Liver (tissue), 3 donors: ENCODE data around the gene SLCO2A1.

Experiments
- GABPA ChIP-seq, 2 donors: IDR thresholded peaks in 1 of 2; conservative IDR thresholded peaks in 1 of 2; 2 replicates each; pipeline ENCODE4 v1.6.1; 2016; ENCODE audit warnings: antibody characterized with exemption in 2 of 2, mild to moderate bottlenecking in 1 of 2, moderate library complexity in 1 of 2
- JUND ChIP-seq, 2 donors: IDR thresholded peaks; 2 replicates each; pipeline ENCODE4 v1.6.1; 2016; ENCODE audit warnings: antibody characterized with exemption in 2 of 2
- NR2F2 ChIP-seq: IDR thresholded peaks from 2 replicates; pipeline ENCODE4 v1.6.1; 2016; ENCODE audit warnings: antibody characterized with exemption
- RAD21 ChIP-seq, 2 donors: IDR thresholded peaks; 2 replicates each; pipeline ENCODE4 v1.6.1; 2016; ENCODE audit warnings: antibody characterized with exemption in 2 of 2, mild to moderate bottlenecking in 2 of 2
- RXRA ChIP-seq, 2 donors: IDR thresholded peaks; 2 replicates each; pipeline ENCODE4 v1.6.1; 2017 to 2018; ENCODE audit warnings: antibody characterized with exemption in 2 of 2, mild to moderate bottlenecking in 1 of 2
- SP1 ChIP-seq: IDR thresholded peaks from 2 replicates; pipeline ENCODE4 v1.6.1; 2018; ENCODE audit warnings: antibody characterized with exemption, mild to moderate bottlenecking
- TAF1 ChIP-seq: conservative IDR thresholded peaks from 2 replicates; pipeline ENCODE4 v1.6.1; 2016; ENCODE audit warnings: antibody characterized with exemption, mild to moderate bottlenecking
- YY1 ChIP-seq: IDR thresholded peaks from 2 replicates; pipeline ENCODE4 v1.6.1; 2016; ENCODE audit warnings: antibody characterized with exemption, mild to moderate bottlenecking
- TF ChIP-seq, protein P1 (sequence below): fragments of 150-350 bp; IDR thresholded peaks from 2 replicates; pipeline ENCODE4 v1.5.1; 2017; ENCODE audit warnings: improper control_type of control experiment, low read depth, low read length; ENCODE audit not compliant: missing input control
- TF ChIP-seq, protein P2 (sequence below): IDR thresholded peaks from 2 replicates; pipeline ENCODE4 v1.6.1; 2016; ENCODE audit warnings: antibody characterized with exemption
- TF ChIP-seq, protein P3 (sequence below): IDR thresholded peaks from 2 replicates; pipeline ENCODE4 v1.6.1; 2016; ENCODE audit warnings: antibody characterized with exemption, mild to moderate bottlenecking
- TF ChIP-seq, protein P4 (sequence below): IDR thresholded peaks from 2 replicates; pipeline ENCODE4 v1.6.1; 2016; ENCODE audit warnings: antibody characterized with exemption
- TF ChIP-seq, protein P5 (sequence below): IDR thresholded peaks from 2 replicates; pipeline ENCODE4 v1.6.1; 2016; ENCODE audit warnings: antibody characterized with exemption
- donor health status: healthy.
- donor health status: healthy.

DNA sequence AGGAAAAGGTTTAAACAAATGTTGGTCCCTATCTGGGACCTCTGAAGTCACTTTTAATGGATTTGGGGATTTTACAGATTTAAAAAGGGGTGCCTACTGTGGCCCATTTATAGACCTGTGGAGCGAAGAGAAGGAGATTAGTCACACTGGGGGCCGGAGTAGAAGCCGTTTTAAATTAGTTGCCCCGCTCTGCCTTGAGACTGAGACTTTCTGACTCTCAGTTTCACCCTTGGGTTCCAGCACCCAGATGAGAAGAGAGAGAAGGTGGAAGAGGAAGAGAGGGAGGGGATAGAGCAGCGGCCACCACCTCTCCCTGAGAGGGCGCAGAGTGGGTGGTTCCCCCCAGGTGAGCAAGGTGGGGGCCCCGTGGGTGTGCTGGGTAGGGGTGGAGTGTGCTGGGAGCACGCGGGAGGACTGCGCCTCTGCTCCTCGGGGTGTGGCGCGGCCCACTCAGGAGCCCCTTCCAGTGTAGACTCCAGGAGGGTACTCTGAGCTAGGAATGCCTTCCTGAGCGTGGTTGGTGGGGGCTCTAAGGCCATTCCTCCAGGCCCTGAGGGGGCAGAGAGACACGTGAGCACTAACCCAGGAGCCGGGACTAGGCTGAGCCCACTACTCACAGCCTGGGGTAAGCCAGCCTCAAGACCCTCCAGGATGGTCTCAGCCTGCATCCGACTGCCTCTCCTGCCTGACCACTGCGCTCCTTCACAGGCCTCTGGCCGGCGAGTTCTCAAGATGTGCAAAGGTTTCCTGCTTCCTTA lies 101.4 kb downstream of the SLCO2A1 start:
- TF ChIP-seq, protein P1, sequence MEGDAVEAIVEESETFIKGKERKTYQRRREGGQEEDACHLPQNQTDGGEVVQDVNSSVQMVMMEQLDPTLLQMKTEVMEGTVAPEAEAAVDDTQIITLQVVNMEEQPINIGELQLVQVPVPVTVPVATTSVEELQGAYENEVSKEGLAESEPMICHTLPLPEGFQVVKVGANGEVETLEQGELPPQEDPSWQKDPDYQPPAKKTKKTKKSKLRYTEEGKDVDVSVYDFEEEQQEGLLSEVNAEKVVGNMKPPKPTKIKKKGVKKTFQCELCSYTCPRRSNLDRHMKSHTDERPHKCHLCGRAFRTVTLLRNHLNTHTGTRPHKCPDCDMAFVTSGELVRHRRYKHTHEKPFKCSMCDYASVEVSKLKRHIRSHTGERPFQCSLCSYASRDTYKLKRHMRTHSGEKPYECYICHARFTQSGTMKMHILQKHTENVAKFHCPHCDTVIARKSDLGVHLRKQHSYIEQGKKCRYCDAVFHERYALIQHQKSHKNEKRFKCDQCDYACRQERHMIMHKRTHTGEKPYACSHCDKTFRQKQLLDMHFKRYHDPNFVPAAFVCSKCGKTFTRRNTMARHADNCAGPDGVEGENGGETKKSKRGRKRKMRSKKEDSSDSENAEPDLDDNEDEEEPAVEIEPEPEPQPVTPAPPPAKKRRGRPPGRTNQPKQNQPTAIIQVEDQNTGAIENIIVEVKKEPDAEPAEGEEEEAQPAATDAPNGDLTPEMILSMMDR, result no peak
- TF ChIP-seq, protein P2, sequence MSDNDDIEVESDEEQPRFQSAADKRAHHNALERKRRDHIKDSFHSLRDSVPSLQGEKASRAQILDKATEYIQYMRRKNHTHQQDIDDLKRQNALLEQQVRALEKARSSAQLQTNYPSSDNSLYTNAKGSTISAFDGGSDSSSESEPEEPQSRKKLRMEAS, result no peak
- TF ChIP-seq NR2F2, result no peak
- TF ChIP-seq TAF1, result no peak
- TF ChIP-seq, protein P3, sequence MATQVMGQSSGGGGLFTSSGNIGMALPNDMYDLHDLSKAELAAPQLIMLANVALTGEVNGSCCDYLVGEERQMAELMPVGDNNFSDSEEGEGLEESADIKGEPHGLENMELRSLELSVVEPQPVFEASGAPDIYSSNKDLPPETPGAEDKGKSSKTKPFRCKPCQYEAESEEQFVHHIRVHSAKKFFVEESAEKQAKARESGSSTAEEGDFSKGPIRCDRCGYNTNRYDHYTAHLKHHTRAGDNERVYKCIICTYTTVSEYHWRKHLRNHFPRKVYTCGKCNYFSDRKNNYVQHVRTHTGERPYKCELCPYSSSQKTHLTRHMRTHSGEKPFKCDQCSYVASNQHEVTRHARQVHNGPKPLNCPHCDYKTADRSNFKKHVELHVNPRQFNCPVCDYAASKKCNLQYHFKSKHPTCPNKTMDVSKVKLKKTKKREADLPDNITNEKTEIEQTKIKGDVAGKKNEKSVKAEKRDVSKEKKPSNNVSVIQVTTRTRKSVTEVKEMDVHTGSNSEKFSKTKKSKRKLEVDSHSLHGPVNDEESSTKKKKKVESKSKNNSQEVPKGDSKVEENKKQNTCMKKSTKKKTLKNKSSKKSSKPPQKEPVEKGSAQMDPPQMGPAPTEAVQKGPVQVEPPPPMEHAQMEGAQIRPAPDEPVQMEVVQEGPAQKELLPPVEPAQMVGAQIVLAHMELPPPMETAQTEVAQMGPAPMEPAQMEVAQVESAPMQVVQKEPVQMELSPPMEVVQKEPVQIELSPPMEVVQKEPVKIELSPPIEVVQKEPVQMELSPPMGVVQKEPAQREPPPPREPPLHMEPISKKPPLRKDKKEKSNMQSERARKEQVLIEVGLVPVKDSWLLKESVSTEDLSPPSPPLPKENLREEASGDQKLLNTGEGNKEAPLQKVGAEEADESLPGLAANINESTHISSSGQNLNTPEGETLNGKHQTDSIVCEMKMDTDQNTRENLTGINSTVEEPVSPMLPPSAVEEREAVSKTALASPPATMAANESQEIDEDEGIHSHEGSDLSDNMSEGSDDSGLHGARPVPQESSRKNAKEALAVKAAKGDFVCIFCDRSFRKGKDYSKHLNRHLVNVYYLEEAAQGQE, result no peak
- no peak for TF ChIP-seq GABPA (IDR thresholded peaks at IDR 0.05 in 1 of 2, conservative IDR thresholded peaks at IDR 0.05 in 1 of 2)
- no peak for TF ChIP-seq JUND (IDR thresholded peaks at IDR 0.05)
- no peak for TF ChIP-seq SP1
- TF ChIP-seq, protein P4, sequence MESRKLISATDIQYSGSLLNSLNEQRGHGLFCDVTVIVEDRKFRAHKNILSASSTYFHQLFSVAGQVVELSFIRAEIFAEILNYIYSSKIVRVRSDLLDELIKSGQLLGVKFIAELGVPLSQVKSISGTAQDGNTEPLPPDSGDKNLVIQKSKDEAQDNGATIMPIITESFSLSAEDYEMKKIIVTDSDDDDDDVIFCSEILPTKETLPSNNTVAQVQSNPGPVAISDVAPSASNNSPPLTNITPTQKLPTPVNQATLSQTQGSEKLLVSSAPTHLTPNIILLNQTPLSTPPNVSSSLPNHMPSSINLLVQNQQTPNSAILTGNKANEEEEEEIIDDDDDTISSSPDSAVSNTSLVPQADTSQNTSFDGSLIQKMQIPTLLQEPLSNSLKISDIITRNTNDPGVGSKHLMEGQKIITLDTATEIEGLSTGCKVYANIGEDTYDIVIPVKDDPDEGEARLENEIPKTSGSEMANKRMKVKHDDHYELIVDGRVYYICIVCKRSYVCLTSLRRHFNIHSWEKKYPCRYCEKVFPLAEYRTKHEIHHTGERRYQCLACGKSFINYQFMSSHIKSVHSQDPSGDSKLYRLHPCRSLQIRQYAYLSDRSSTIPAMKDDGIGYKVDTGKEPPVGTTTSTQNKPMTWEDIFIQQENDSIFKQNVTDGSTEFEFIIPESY, result no peak
- no peak for TF ChIP-seq YY1
- no peak for TF ChIP-seq RAD21 (IDR thresholded peaks at IDR 0.05)
- TF ChIP-seq RXRA (IDR thresholded peaks at IDR 0.05), result no peak
- TF ChIP-seq, protein P5, sequence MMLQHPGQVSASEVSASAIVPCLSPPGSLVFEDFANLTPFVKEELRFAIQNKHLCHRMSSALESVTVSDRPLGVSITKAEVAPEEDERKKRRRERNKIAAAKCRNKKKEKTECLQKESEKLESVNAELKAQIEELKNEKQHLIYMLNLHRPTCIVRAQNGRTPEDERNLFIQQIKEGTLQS, result no peak
